Nephron progenitor cell (in vitro differentiated cells): ENCODE measurements around the gene SNX7.

Experiments
- DNase-seq: peaks from one replicate; pipeline ENCODE4 v3.0.0; 2021
- H3K27ac Mint-ChIP-seq: 2 replicates; pipeline ENCODE4 v1.8.0; 2021; ENCODE audit warnings: mild to moderate bottlenecking, moderate library complexity, mixed read lengths
- H3K27me3 Mint-ChIP-seq: 2 replicates; pipeline ENCODE4 v1.8.0; 2021; ENCODE audit warnings: mild to moderate bottlenecking, low read depth, mixed read lengths; ENCODE audit not compliant: poor library complexity
- H3K36me3 Mint-ChIP-seq: 2 replicates; pipeline ENCODE4 v1.8.0; 2021; ENCODE audit warnings: low read depth, mixed read lengths
- H3K4me1 Mint-ChIP-seq: 2 replicates; pipeline ENCODE4 v1.8.0; 2021; ENCODE audit warnings: mixed read lengths
- H3K4me3 Mint-ChIP-seq: 2 replicates; pipeline ENCODE4 v1.8.0; 2021; ENCODE audit warnings: mild to moderate bottlenecking, moderate library complexity, mixed read lengths
- H3K9me3 Mint-ChIP-seq: 2 replicates; pipeline ENCODE4 v1.8.0; 2021; ENCODE audit warnings: mild to moderate bottlenecking, moderate library complexity, mixed read lengths
- CTCF ChIP-seq: fragments of 200-600 bp; sonication (generic); IDR thresholded peaks from 2 replicates; pipeline ENCODE4 v1.5.0; 2021; ENCODE audit warnings: antibody characterized with exemption

Gene SNX7, protein sequence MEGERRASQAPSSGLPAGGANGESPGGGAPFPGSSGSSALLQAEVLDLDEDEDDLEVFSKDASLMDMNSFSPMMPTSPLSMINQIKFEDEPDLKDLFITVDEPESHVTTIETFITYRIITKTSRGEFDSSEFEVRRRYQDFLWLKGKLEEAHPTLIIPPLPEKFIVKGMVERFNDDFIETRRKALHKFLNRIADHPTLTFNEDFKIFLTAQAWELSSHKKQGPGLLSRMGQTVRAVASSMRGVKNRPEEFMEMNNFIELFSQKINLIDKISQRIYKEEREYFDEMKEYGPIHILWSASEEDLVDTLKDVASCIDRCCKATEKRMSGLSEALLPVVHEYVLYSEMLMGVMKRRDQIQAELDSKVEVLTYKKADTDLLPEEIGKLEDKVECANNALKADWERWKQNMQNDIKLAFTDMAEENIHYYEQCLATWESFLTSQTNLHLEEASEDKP

DNA sequence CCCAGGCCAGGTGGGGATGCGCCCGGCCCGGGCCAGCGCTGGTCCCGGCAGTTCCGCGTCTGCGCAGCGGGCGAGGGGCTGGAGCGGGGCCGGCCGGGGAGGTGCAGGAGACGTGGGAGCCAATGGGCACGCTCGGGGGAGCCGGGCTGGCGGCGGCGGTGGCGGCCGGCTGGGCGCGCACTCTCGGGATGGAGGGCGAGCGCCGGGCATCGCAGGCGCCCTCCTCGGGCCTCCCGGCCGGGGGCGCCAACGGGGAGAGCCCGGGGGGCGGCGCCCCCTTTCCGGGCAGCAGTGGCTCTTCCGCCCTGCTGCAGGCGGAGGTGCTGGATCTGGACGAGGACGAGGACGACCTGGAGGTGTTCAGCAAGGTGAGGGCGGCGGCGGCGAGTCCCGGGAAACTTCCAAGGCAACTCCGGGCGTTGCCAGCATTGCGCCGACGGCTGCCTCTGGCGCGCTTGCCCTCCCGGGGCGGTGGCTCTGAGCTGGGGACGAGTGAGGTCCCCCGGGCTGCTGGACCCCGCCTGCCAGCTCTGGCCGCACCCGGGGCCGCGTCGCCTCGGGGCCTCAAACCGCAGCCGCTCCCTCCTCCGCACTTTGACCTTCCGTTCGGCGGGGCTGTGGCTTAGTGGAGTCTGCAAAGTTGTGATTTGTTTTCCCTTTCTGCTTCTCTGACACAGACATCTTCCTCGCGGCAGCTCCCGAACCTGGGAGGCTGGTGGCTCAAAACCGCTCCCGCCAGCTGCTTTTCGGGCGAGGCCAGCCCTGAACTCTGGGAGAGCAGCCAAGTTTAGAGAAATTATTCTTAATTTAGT lies at the start of gene SNX7:
SNX7 (plus strand) TSS at position 178 of the 812 bp plus-strand sequence; CDS start at position 189, 11 bp downstream.
- H3K4me1 Mint-ChIP-seq: peaks cover 26% of the 10 kb centered on the region
- H3K27ac Mint-ChIP-seq: peak within 1 kb of the TSS; percentile 61
- DNase-seq: peak; percentile 90
- H3K4me3 Mint-ChIP-seq: peak within 1 kb of the TSS; percentile 99
- peaks cover 9% of the 10 kb centered on the region for H3K27me3 Mint-ChIP-seq
- H3K9me3 Mint-ChIP-seq: no peaks in the 10 kb centered on the region
- peak; percentile 20 for TF ChIP-seq CTCF
- no peaks in the 10 kb centered on the region for H3K36me3 Mint-ChIP-seq

GRCh38 chr1:98637316-98637715 lies 24.2 kb upstream of the SNX7 start:
- H3K27me3 Mint-ChIP-seq: peaks cover 4% of the 10 kb centered on the region
- no peak for TF ChIP-seq CTCF
- H3K36me3 Mint-ChIP-seq: no peaks in the 10 kb centered on the region
- H3K4me1 Mint-ChIP-seq: no peaks in the 10 kb centered on the region
- no peak overlapping the region for H3K27ac Mint-ChIP-seq
- H3K9me3 Mint-ChIP-seq: peaks cover 16% of the 10 kb centered on the region
- H3K4me3 Mint-ChIP-seq: no peak overlapping the region
- DNase-seq: no peak

- no peak for TF ChIP-seq CTCF
- Mint-ChIP-seq H3K27me3 (peaks cover 4% of the 10 kb centered on the region), H3K4me1 (no peaks in the 10 kb centered on the region), H3K36me3 (no peaks in the 10 kb centered on the region), H3K9me3 (peaks cover 23% of the 10 kb centered on the region), H3K4me3 (no peak overlapping the region), H3K27ac (no peak overlapping the region)
- DNase-seq: no peak
Measured at GRCh38 chr1:98638185-98638584, 23.3 kb upstream of the SNX7 start.

GRCh38 chr1:98644510-98644909 lies 17.0 kb upstream of the SNX7 start:
- no peaks in the 10 kb centered on the region for H3K4me1 Mint-ChIP-seq
- no peak for TF ChIP-seq CTCF
- H3K4me3 Mint-ChIP-seq: no peak overlapping the region

GRCh38 chr1:98651116-98651632 lies 10.3 kb upstream of the SNX7 start:
- no peak overlapping the region for H3K27ac Mint-ChIP-seq
- no peaks in the 10 kb centered on the region for H3K4me1 Mint-ChIP-seq
- no peak overlapping the region for H3K4me3 Mint-ChIP-seq
- peaks cover 1% of the 10 kb centered on the region for H3K27me3 Mint-ChIP-seq
- peaks cover 4% of the 10 kb centered on the region for H3K9me3 Mint-ChIP-seq
- no peaks in the 10 kb centered on the region for H3K36me3 Mint-ChIP-seq
- DNase-seq: peak; percentile 41
- TF ChIP-seq CTCF: no peak

More at GRCh38 chr1:98644510-98644909, 17.0 kb upstream of the SNX7 start:
- no peak for DNase-seq
- peaks cover 4% of the 10 kb centered on the region for H3K27me3 Mint-ChIP-seq
- H3K27ac Mint-ChIP-seq: no peak overlapping the region
- H3K36me3 Mint-ChIP-seq: no peaks in the 10 kb centered on the region
- peaks cover 23% of the 10 kb centered on the region for H3K9me3 Mint-ChIP-seq
